OCI-LY7 (cell line): ENCODE measurements around the gene VIT. TPM values are rescaled to one million over a fixed set of nuclear protein-coding genes. Genes with fewer than 3 reads are reported as not detected.

ENCODE experiments used
- BruUV-seq: library from RNA; stranded (reverse); fragments of 400-500 nt; replicated peaks from 2 replicates; lab custom pipeline; 2021; lab: Mats Ljungman, UMichigan
- CTCF ChIA-PET: fragments of 300-600 bp; sonication (Branson Sonifier 250); formaldehyde crosslinking; loops from one replicate; lab custom pipeline; 2022; ENCODE audit warnings: antibody characterized with exemption; ENCODE audit not compliant: unreplicated experiment; lab: Charles Lee
- POLR2A ChIA-PET: fragments of 300-600 bp; sonication (Branson Sonifier 250); formaldehyde crosslinking; loops from one replicate; lab custom pipeline; 2022; ENCODE audit warnings: antibody characterized with exemption; lab: Charles Lee
- DNase-seq: peaks from one replicate; pipeline ENCODE4 v3.0.0-alpha.2; 2015; ENCODE audit warnings: low spot score
- H2AFZ ChIP-seq: fragments of 200-600 bp; sonication (generic), shearing (Covaris generic); 2 replicates; pipeline ENCODE4 v1.6.1; 2014; ENCODE audit warnings: mild to moderate bottlenecking, antibody characterized with exemption, low read length, moderate library complexity
- H3K27ac ChIP-seq: fragments of 200-600 bp; sonication (generic); 2 replicates; pipeline ENCODE4 v1.5.1; 2014; ENCODE audit warnings: mixed run types, low read depth, mild to moderate bottlenecking, moderate library complexity, low read length, inconsistent platforms; ENCODE audit not compliant: poor library complexity, severe bottlenecking
- H3K36me3 ChIP-seq: fragments of 200-600 bp; sonication (generic); 2 replicates; pipeline ENCODE4 v1.6.1; 2014; ENCODE audit warnings: mild to moderate bottlenecking, antibody characterized with exemption, low read length, moderate library complexity, mixed read lengths; ENCODE audit not compliant: insufficient read depth
- H3K4me1 ChIP-seq: fragments of 200-600 bp; sonication (generic); 2 replicates; pipeline ENCODE4 v1.5.1; 2014; ENCODE audit warnings: mild to moderate bottlenecking, low read length; ENCODE audit not compliant: insufficient read depth, poor library complexity, severe bottlenecking
- H3K4me2 ChIP-seq: fragments of 200-600 bp; sonication (generic); 2 replicates; pipeline ENCODE4 v1.6.1; 2014; ENCODE audit warnings: mild to moderate bottlenecking, low read length
- H3K4me3 ChIP-seq: fragments of 200-600 bp; sonication (generic); 2 replicates; pipeline ENCODE4 v1.5.1; 2014; ENCODE audit warnings: mild to moderate bottlenecking, low read depth, low read length; ENCODE audit not compliant: poor library complexity, severe bottlenecking
- H3K79me2 ChIP-seq: fragments of 200-600 bp; sonication (generic); 2 replicates; pipeline ENCODE4 v1.6.1; 2016; ENCODE audit warnings: low read depth, mild to moderate bottlenecking, low read length, moderate library complexity, mixed read lengths; ENCODE audit not compliant: insufficient read depth
- H3K9me2 ChIP-seq: fragments of 200-600 bp; sonication (generic); 2 replicates; pipeline ENCODE4 v1.6.1; 2016; ENCODE audit warnings: mild to moderate bottlenecking, low read length, mixed read lengths; ENCODE audit not compliant: insufficient read depth
- H3K9me3 ChIP-seq: fragments of 200-600 bp; sonication (generic); 2 replicates; pipeline ENCODE4 v1.6.1; 2014; ENCODE audit warnings: mild to moderate bottlenecking, mixed run types, low read length, mixed read lengths
- H4K20me1 ChIP-seq: fragments of 200-600 bp; sonication (generic); 2 replicates; pipeline ENCODE4 v1.6.1; 2014; ENCODE audit warnings: mild to moderate bottlenecking, antibody characterized with exemption, low read length, moderate library complexity, mixed read lengths; ENCODE audit not compliant: insufficient read depth
- EZH2phosphoT487 ChIP-seq: fragments of 200-600 bp; sonication (generic); IDR thresholded peaks from 2 replicates; pipeline ENCODE4 v1.6.1; 2018; ENCODE audit warnings: low read depth, borderline replicate concordance, mild to moderate bottlenecking, mixed run types, antibody characterized with exemption, low read length, moderate library complexity, mixed read lengths
- intact Hi-C: fragments of 100-400 bp; cut with micrococcal nuclease; formaldehyde crosslinking; loops from one replicate; pipeline ENCODE4 v1.10.0; 2022; ENCODE audit not compliant: unreplicated experiment
- total RNA-seq, 2 experiments: library from RNA; depleted of rRNA in 1 of 2; stranded (reverse); fragments of >200 nt in 1 of 2; shearing (Covaris generic) in 1 of 2; gene quantifications; 2 replicates each; pipeline ENCODE4 v1.2.3, GENCODE V29; 2014 to 2022
- TF ChIP-seq, protein P1 (sequence below): fragments of 200-600 bp; sonication (generic); conservative IDR thresholded peaks from 2 replicates; pipeline ENCODE4 v1.5.1; 2014; ENCODE audit warnings: mild to moderate bottlenecking, antibody characterized with exemption, low read length, moderate library complexity, mixed read lengths

The VIT gene
- total RNA-seq, 2 experiments from 2014 or later, result not detected

DNA sequence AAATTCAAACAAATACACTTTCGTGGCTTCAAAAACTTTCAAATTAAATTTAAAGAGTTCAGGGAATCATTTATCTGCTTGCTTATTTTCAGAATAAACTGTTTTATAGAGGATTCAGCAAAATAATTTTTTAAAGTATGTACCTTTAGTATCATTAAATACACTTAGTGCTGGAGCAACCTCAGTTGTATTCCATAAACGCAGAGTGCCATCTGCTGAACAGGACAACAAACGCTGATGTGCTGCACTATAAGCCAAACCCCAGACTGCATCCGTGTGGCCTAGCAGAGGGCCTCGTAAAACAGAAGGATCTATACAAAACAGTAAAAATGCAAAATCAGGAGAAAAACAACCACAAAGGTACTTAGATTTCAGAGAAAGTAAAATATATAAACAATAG lies 161.2 kb downstream of the VIT start:
- H4K20me1 ChIP-seq, result no peaks in the 10 kb centered on the region
- peaks cover 34% of the 10 kb centered on the region for H3K36me3 ChIP-seq
- H3K9me2 ChIP-seq, result no peaks in the 10 kb centered on the region
- TF ChIP-seq, protein P1, sequence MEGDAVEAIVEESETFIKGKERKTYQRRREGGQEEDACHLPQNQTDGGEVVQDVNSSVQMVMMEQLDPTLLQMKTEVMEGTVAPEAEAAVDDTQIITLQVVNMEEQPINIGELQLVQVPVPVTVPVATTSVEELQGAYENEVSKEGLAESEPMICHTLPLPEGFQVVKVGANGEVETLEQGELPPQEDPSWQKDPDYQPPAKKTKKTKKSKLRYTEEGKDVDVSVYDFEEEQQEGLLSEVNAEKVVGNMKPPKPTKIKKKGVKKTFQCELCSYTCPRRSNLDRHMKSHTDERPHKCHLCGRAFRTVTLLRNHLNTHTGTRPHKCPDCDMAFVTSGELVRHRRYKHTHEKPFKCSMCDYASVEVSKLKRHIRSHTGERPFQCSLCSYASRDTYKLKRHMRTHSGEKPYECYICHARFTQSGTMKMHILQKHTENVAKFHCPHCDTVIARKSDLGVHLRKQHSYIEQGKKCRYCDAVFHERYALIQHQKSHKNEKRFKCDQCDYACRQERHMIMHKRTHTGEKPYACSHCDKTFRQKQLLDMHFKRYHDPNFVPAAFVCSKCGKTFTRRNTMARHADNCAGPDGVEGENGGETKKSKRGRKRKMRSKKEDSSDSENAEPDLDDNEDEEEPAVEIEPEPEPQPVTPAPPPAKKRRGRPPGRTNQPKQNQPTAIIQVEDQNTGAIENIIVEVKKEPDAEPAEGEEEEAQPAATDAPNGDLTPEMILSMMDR, result no peak
- no peak for TF ChIP-seq EZH2phosphoT487
- ChIA-PET POLR2A (no interaction called here), CTCF (no interaction called here)
- no TSS peak for BruUV-seq
- no peak overlapping the region for H2AFZ ChIP-seq
- H3K4me1 ChIP-seq, result no peaks in the 10 kb centered on the region
- H3K4me3 ChIP-seq, result no peak overlapping the region
- intact Hi-C loops, result no loop called here
- DNase-seq, result no peak
- no peak overlapping the region for H3K27ac ChIP-seq
- no peak overlapping the region for H3K4me2 ChIP-seq
- no peaks in the 10 kb centered on the region for H3K9me3 ChIP-seq
- no peaks in the 10 kb centered on the region for H3K79me2 ChIP-seq

DNA sequence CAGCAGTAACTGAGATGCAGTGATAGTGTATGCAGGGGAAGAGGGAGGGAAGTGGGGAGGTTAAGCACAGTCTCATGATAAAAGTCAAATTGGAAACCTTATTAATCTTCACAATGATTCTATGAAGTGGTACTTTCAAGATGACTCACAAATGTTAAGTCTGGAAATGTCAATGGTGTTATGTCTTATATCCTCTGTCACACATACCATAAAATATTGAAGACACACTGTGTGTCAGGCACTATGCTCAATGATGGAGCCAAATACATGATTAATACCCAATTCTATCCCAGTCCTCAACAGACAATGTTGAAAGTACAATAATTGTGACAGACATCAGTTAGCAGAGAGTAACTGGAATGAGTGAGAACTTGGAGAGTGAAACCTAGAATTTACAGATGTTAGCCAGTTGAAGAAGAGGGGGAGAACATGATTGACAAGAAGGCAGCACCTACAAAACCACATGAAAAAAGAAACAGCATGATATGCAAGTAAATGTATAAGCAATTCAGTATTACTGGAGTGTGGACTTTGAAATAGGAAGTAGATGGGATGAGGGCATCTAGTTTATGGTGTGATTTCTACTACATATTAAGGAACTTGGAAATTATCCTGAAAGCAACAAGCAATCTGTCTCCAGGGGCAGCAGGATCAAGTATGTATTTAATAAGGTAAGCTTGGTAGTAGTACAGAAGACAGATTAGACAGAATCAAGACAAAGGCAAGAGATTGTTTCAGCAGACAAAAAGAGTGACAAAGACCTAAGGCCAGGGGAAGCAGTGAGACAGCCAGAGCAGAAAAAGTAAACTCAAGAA lies 162.3 kb downstream of the VIT start:
- intact Hi-C loops, result no loop called here

More for the DNA sequence above, 162.3 kb downstream of the VIT start:
- Histone ChIP-seq H2AFZ (no peak overlapping the region), H3K4me3 (no peak overlapping the region), H3K79me2 (no peaks in the 10 kb centered on the region), H3K4me1 (no peaks in the 10 kb centered on the region), H3K36me3 (peaks cover 34% of the 10 kb centered on the region), H4K20me1 (no peaks in the 10 kb centered on the region), H3K27ac (no peak overlapping the region), H3K9me3 (no peaks in the 10 kb centered on the region), H3K9me2 (no peaks in the 10 kb centered on the region), H3K4me2 (no peak overlapping the region)
- BruUV-seq, result no TSS peak
- no peak for DNase-seq
- no peak for TF ChIP-seq EZH2phosphoT487
- TF ChIP-seq, protein P1, result no peak
- ChIA-PET CTCF (no interaction called here), POLR2A (no interaction called here)
